ENCODE measurements around the gene GSPT1.

The GSPT1 gene

GRCh38 chr16:11852092-11852809, 63.5 kb downstream of the GSPT1 start:
- DNase-seq (ENCODE audit: low read depth): no peak
- peak overlapping the region; percentile 100 for H3K4me3 ChIP-seq (ENCODE audit: low read depth, low read length)
- TF ChIP-seq CTCF (conservative IDR thresholded peaks at IDR 0.05; ENCODE audit: low read depth, low read length): no peak

- DNase-seq (ENCODE audit: low read depth): peak; percentile 95
- no peak for TF ChIP-seq CTCF (conservative IDR thresholded peaks at IDR 0.05; ENCODE audit: low read depth, low read length)
- peak within 1 kb of the TSS; percentile 100 for H3K4me3 ChIP-seq (ENCODE audit: low read depth, low read length)
These were observed 64.3 kb downstream of the GSPT1 start, which contains the start of gene RSL1D1 for GRCh38 chr16:11851294-11852091. Gene RSL1D1 (minus strand): TSS chr16:11851542. CDS start chr16:11851512, 30 bp downstream.

- no peak overlapping the region for H3K4me3 ChIP-seq (ENCODE audit: low read depth, low read length)
- no peak for TF ChIP-seq CTCF (conservative IDR thresholded peaks at IDR 0.05; ENCODE audit: low read depth, low read length)
- peak; percentile 45 for DNase-seq (ENCODE audit: low read depth)
These were observed 66.9 kb downstream of the GSPT1 start for GRCh38 chr16:11848842-11849241.

GRCh38 chr16:11844499-11844898, 71.3 kb downstream of the GSPT1 start:
- no peak for DNase-seq (ENCODE audit: low read depth)
- TF ChIP-seq CTCF (conservative IDR thresholded peaks at IDR 0.05; ENCODE audit: low read depth, low read length): no peak

GRCh38 chr16:11843861-11844260, 71.9 kb downstream of the GSPT1 start:
- no peak for TF ChIP-seq CTCF (conservative IDR thresholded peaks at IDR 0.05; ENCODE audit: low read depth, low read length)
- H3K4me3 ChIP-seq (ENCODE audit: low read depth, low read length): no peak overlapping the region

More at GRCh38 chr16:11844499-11844898, 71.3 kb downstream of the GSPT1 start:
- H3K4me3 ChIP-seq (ENCODE audit: low read depth, low read length): no peak overlapping the region

GRCh38 chr16:11843206-11843605, 72.5 kb downstream of the GSPT1 start:
- DNase-seq (ENCODE audit: low read depth): no peak
- TF ChIP-seq CTCF (conservative IDR thresholded peaks at IDR 0.05; ENCODE audit: low read depth, low read length): no peak
- H3K4me3 ChIP-seq (ENCODE audit: low read depth, low read length): no peak overlapping the region

More at GRCh38 chr16:11843861-11844260, 71.9 kb downstream of the GSPT1 start:
- DNase-seq (ENCODE audit: low read depth): no peak
